ENCODE data around the gene PRR7. TPM values are rescaled to one million over a fixed set of nuclear protein-coding genes. Genes with fewer than 3 reads are reported as not detected.

Gene PRR7
- total and polyA plus RNA-seq, 2 experiments from 2014 or later = 7.6 to 9.7 TPM

GRCh38 chr5:177490311-177490991 is 43.8 kb downstream of the PRR7 start (continued):
- TF ChIP-seq, protein P1, sequence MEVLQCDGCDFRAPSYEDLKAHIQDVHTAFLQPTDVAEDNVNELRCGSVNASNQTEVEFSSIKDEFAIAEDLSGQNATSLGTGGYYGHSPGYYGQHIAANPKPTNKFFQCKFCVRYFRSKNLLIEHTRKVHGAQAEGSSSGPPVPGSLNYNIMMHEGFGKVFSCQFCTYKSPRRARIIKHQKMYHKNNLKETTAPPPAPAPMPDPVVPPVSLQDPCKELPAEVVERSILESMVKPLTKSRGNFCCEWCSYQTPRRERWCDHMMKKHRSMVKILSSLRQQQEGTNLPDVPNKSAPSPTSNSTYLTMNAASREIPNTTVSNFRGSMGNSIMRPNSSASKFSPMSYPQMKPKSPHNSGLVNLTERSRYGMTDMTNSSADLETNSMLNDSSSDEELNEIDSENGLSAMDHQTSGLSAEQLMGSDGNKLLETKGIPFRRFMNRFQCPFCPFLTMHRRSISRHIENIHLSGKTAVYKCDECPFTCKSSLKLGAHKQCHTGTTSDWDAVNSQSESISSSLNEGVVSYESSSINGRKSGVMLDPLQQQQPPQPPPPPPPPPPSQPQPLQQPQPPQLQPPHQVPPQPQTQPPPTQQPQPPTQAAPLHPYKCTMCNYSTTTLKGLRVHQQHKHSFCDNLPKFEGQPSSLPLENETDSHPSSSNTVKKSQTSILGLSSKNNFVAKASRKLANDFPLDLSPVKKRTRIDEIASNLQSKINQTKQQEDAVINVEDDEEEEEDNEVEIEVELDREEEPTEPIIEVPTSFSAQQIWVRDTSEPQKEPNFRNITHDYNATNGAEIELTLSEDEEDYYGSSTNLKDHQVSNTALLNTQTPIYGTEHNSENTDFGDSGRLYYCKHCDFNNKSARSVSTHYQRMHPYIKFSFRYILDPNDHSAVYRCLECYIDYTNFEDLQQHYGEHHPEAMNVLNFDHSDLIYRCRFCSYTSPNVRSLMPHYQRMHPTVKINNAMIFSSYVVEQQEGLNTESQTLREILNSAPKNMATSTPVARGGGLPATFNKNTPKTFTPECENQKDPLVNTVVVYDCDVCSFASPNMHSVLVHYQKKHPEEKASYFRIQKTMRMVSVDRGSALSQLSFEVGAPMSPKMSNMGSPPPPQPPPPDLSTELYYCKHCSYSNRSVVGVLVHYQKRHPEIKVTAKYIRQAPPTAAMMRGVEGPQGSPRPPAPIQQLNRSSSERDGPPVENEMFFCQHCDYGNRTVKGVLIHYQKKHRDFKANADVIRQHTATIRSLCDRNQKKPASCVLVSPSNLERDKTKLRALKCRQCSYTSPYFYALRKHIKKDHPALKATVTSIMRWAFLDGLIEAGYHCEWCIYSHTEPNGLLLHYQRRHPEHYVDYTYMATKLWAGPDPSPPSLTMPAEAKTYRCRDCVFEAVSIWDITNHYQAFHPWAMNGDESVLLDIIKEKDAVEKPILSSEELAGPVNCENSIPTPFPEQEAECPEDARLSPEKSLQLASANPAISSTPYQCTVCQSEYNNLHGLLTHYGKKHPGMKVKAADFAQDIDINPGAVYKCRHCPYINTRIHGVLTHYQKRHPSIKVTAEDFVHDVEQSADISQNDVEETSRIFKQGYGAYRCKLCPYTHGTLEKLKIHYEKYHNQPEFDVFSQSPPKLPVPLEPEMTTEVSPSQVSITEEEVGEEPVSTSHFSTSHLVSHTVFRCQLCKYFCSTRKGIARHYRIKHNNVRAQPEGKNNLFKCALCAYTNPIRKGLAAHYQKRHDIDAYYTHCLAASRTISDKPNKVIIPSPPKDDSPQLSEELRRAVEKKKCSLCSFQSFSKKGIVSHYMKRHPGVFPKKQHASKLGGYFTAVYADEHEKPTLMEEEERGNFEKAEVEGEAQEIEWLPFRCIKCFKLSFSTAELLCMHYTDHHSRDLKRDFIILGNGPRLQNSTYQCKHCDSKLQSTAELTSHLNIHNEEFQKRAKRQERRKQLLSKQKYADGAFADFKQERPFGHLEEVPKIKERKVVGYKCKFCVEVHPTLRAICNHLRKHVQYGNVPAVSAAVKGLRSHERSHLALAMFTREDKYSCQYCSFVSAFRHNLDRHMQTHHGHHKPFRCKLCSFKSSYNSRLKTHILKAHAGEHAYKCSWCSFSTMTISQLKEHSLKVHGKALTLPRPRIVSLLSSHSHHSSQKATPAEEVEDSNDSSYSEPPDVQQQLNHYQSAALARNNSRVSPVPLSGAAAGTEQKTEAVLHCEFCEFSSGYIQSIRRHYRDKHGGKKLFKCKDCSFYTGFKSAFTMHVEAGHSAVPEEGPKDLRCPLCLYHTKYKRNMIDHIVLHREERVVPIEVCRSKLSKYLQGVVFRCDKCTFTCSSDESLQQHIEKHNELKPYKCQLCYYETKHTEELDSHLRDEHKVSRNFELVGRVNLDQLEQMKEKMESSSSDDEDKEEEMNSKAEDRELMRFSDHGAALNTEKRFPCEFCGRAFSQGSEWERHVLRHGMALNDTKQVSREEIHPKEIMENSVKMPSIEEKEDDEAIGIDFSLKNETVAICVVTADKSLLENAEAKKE (CRISPR knock-in tag; IDR thresholded peaks at IDR 0.05) = no peak
- TF ChIP-seq CREB1 (CRISPR knock-in tag; IDR thresholded peaks at IDR 0.05; ENCODE audit: low read depth) (no peak), ZNF331 (CRISPR knock-in tag; IDR thresholded peaks at IDR 0.05; ENCODE audit: low read depth) (no peak)

DNA sequence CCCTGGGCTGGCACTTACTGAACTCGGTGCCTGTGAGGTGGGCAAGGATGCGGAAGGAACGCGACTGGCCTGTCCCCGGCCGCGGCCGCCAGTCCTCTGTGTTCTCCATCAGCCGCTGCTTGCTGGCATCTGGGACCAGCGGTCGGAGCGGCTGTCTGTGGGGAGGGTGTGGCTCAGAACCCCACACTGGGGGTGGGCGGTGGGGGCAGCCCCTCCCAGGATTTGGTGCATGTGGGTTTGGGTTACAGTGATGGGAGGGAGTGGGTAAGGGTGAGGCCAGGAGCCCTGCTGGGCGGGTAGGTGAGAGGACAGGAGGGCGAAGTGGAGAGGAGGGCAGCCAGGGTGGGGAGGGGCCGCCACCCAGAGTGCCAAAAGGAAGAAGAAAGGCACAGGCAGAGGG is 44.4 kb downstream of the PRR7 start:
- no peaks in the 10 kb centered on the region; the same call in 1 of the 2 replicates for H4K20me1 ChIP-seq (replicated peaks; ENCODE audit: insufficient read depth)
- Mint-ChIP-seq H3K4me1 (peaks cover 34% of the 10 kb centered on the region), H3K27me3 (ENCODE audit: insufficient read depth, low read depth, poor library complexity) (peaks cover 35% of the 10 kb centered on the region), H3K4me3 (peak overlapping the region; percentile 46; the same call in 1 of the 3 replicates), H3K36me3 (ENCODE audit: low read depth) (peaks cover 65% of the 10 kb centered on the region), H3K9me3 (peaks cover 2% of the 10 kb centered on the region; the same call in 1 of the 3 replicates), H3K27ac (0 out of 2 replicates have a peak overlapping the region, but pooled peaks have one; percentile 56)
- no peaks in the 10 kb centered on the region for H3K27me3 ChIP-seq (ENCODE audit: insufficient read depth)
- DNase-seq (ENCODE audit: low spot score) = no peak
- peaks cover 14% of the 10 kb centered on the region for H3K36me3 ChIP-seq (ENCODE audit: insufficient read depth)
- peak overlapping the region; percentile 64; the same call in 1 of the 2 replicates for H3K4me2 ChIP-seq
- H3K79me2 ChIP-seq (replicated peaks; ENCODE audit: insufficient read depth) = peaks cover 14% of the 10 kb centered on the region
- H2AFZ ChIP-seq = no peak overlapping the region
- H3F3A ChIP-seq (replicated peaks; ENCODE audit: low read depth) = peaks cover 34% of the 10 kb centered on the region; the same call in 1 of the 2 replicates
- no peak overlapping the region for H3K4me3 ChIP-seq
- H3K27ac ChIP-seq (ENCODE audit: low read depth) = no peak overlapping the region
- peaks cover 25% of the 10 kb centered on the region for H3K4me1 ChIP-seq (ENCODE audit: insufficient read depth)
- no peaks in the 10 kb centered on the region for H3K9me2 ChIP-seq (ENCODE audit: insufficient read depth)
- no peak for ATAC-seq
- TF ChIP-seq ZNF114 (CRISPR knock-in tag; IDR thresholded peaks at IDR 0.05) (no peak), ZNF331 (CRISPR knock-in tag; IDR thresholded peaks at IDR 0.05; ENCODE audit: low read depth) (no peak), STAT1 (IDR thresholded peaks at IDR 0.05; ENCODE audit: unreplicated experiment) (no peak), EZH2phosphoT487 (IDR thresholded peaks at IDR 0.05; ENCODE audit: unreplicated experiment) (no peak), NANOG (IDR thresholded peaks at IDR 0.05; ENCODE audit: borderline replicate concordance) (no peak), POLR2AphosphoS5 (IDR thresholded peaks at IDR 0.05; ENCODE audit: low read depth) (no peak)
- TF ChIP-seq, protein P1 (CRISPR knock-in tag; IDR thresholded peaks at IDR 0.05) = no peak

Data from GM23338 (cell line).